ENCODE measurements around the gene COG2.

Gene COG2

GRCh38 chr1:230661976-230662375 lies 19.7 kb downstream of the COG2 start:
- H3K27me3 ChIP-seq (ENCODE audit: insufficient read depth, poor library complexity, severe bottlenecking) = no peaks in the 10 kb centered on the region
- TF ChIP-seq, protein P1, sequence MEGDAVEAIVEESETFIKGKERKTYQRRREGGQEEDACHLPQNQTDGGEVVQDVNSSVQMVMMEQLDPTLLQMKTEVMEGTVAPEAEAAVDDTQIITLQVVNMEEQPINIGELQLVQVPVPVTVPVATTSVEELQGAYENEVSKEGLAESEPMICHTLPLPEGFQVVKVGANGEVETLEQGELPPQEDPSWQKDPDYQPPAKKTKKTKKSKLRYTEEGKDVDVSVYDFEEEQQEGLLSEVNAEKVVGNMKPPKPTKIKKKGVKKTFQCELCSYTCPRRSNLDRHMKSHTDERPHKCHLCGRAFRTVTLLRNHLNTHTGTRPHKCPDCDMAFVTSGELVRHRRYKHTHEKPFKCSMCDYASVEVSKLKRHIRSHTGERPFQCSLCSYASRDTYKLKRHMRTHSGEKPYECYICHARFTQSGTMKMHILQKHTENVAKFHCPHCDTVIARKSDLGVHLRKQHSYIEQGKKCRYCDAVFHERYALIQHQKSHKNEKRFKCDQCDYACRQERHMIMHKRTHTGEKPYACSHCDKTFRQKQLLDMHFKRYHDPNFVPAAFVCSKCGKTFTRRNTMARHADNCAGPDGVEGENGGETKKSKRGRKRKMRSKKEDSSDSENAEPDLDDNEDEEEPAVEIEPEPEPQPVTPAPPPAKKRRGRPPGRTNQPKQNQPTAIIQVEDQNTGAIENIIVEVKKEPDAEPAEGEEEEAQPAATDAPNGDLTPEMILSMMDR (IDR thresholded peaks at IDR 0.05; ENCODE audit: poor library complexity, severe bottlenecking) = no peak
- H3K4me3 ChIP-seq (ENCODE audit: severe bottlenecking) = no peak overlapping the region
- no peaks in the 10 kb centered on the region for H3K9me3 ChIP-seq (ENCODE audit: severe bottlenecking)
- H3K27ac ChIP-seq (ENCODE audit: poor library complexity, severe bottlenecking) = no peak overlapping the region
- DNase-seq (ENCODE audit: low spot score) (no peak), ATAC-seq (ENCODE audit: low read depth) (no peak)
- H3K36me3 ChIP-seq (ENCODE audit: low read depth) = peaks cover 55% of the 10 kb centered on the region
- H3K4me1 ChIP-seq (ENCODE audit: insufficient read depth, poor library complexity, severe bottlenecking) = no peaks in the 10 kb centered on the region

DNA sequence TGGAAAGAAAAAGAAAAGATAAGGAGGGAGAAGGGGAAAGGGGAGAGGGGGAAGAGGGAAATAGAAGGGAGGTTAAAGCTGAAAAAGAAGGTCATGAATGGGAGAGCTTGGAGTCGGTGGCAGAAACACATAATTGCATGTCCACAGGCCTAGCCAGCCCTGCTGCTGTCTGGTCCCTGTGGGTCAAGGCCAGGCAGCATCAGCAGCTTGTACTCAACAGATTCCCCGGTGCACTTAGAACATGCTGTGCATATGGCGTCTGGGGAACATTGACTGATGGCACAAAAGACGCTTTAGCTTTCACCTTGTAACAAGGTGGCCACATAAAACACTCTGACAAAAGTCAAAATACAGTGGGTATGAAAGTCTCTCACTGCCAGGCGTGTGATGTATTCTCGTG lies 25.9 kb downstream of the COG2 start:
- Histone ChIP-seq H3K9me3 (ENCODE audit: severe bottlenecking) (no peaks in the 10 kb centered on the region), H3K27me3 (ENCODE audit: insufficient read depth, poor library complexity, severe bottlenecking) (no peaks in the 10 kb centered on the region), H3K4me1 (ENCODE audit: insufficient read depth, poor library complexity, severe bottlenecking) (no peaks in the 10 kb centered on the region), H3K4me3 (ENCODE audit: severe bottlenecking) (no peak overlapping the region), H3K27ac (ENCODE audit: poor library complexity, severe bottlenecking) (no peak overlapping the region), H3K36me3 (ENCODE audit: low read depth) (peaks cover 51% of the 10 kb centered on the region)
- ATAC-seq (ENCODE audit: low read depth) = no peak
- TF ChIP-seq, protein P1 (IDR thresholded peaks at IDR 0.05; ENCODE audit: poor library complexity, severe bottlenecking) = no peak
- no peak for DNase-seq (ENCODE audit: low spot score)

- Histone ChIP-seq H3K4me1 (ENCODE audit: insufficient read depth, poor library complexity, severe bottlenecking) (no peaks in the 10 kb centered on the region), H3K36me3 (ENCODE audit: low read depth) (peaks cover 45% of the 10 kb centered on the region), H3K4me3 (ENCODE audit: severe bottlenecking) (no peak overlapping the region), H3K27me3 (ENCODE audit: insufficient read depth, poor library complexity, severe bottlenecking) (no peaks in the 10 kb centered on the region), H3K27ac (ENCODE audit: poor library complexity, severe bottlenecking) (no peak overlapping the region), H3K9me3 (ENCODE audit: severe bottlenecking) (no peaks in the 10 kb centered on the region)
- DNase-seq (ENCODE audit: low spot score) (no peak), ATAC-seq (ENCODE audit: low read depth) (no peak)
- TF ChIP-seq, protein P1 (IDR thresholded peaks at IDR 0.05; ENCODE audit: poor library complexity, severe bottlenecking) = no peak
Observed at GRCh38 chr1:230669543-230669942, 27.3 kb downstream of the COG2 start.

- TF ChIP-seq, protein P1 (IDR thresholded peaks at IDR 0.05; ENCODE audit: poor library complexity, severe bottlenecking) = no peak
- ATAC-seq (ENCODE audit: low read depth) = no peak
Observed at GRCh38 chr1:230674581-230674980, 32.3 kb downstream of the COG2 start.

GRCh38 chr1:230677200-230677599 lies 34.9 kb downstream of the COG2 start:
- no peak for ATAC-seq (ENCODE audit: low read depth)
- Histone ChIP-seq H3K27ac (ENCODE audit: poor library complexity, severe bottlenecking) (no peak overlapping the region), H3K4me3 (ENCODE audit: severe bottlenecking) (no peak overlapping the region), H3K9me3 (ENCODE audit: severe bottlenecking) (no peaks in the 10 kb centered on the region), H3K4me1 (ENCODE audit: insufficient read depth, poor library complexity, severe bottlenecking) (peaks cover 12% of the 10 kb centered on the region), H3K36me3 (ENCODE audit: low read depth) (peaks cover 48% of the 10 kb centered on the region), H3K27me3 (ENCODE audit: insufficient read depth, poor library complexity, severe bottlenecking) (no peaks in the 10 kb centered on the region)
- TF ChIP-seq, protein P1 (IDR thresholded peaks at IDR 0.05; ENCODE audit: poor library complexity, severe bottlenecking) = no peak
- no peak for DNase-seq (ENCODE audit: low spot score)

More at GRCh38 chr1:230674581-230674980, 32.3 kb downstream of the COG2 start:
- H3K4me3 ChIP-seq (ENCODE audit: severe bottlenecking) = no peak overlapping the region
- no peaks in the 10 kb centered on the region for H3K27me3 ChIP-seq (ENCODE audit: insufficient read depth, poor library complexity, severe bottlenecking)
- no peak for DNase-seq (ENCODE audit: low spot score)
- H3K9me3 ChIP-seq (ENCODE audit: severe bottlenecking) = no peaks in the 10 kb centered on the region
- no peaks in the 10 kb centered on the region for H3K4me1 ChIP-seq (ENCODE audit: insufficient read depth, poor library complexity, severe bottlenecking)
- H3K36me3 ChIP-seq (ENCODE audit: low read depth) = peaks cover 45% of the 10 kb centered on the region
- no peak overlapping the region for H3K27ac ChIP-seq (ENCODE audit: poor library complexity, severe bottlenecking)
